HG02840 (cell line): ENCODE results near the gene TRMT2A.

Experiments used
- ATAC-seq: cut with Tn5 transposase; IDR thresholded peaks from one replicate; pipeline ENCODE4 v1.9.1; 2021; ENCODE audit warnings: mild to moderate bottlenecking, moderate library complexity, moderate number of reproducible peaks; ENCODE audit not compliant: unreplicated experiment, low FRiP score

Gene TRMT2A

GRCh38 chr22:20123366-20124082, 6.5 kb upstream of the TRMT2A start:
- ATAC-seq = no peak

- no peak for ATAC-seq
Measured at GRCh38 chr22:20121856-20122415, 4.9 kb upstream of the TRMT2A start.

DNA sequence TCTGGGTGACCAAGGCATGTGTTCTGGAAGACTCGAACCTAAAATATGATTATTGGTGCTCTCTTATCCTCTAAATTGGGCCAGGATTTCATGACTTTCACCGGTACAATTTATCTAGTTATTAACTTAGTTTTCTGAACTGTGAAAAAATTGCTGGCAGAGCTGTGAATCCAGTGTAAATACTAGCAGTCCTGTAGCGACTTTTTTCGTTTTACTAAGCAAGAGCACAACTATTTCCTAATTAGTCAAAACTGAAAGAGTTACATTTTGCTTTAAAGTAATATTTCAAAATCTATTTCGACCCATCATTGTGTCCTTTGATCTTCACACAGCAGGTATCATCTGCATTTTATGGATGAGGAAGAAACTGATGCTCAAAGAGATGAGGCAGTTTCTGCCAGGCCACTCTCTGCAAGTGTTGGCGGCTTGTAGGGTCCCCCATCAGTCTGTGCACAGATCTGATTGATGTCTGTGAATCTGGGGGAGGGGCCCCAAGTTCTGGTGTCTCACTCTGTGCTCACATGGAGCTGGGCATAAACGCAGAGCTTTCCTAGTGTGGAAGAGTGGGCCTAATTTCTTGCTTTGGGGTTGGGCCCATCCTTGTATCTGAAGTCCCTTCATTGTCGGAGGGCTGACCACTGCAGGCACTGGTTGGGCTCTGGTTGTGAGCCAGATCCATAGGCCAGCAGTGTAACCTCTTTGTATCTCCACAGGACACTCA, 1.4 kb upstream of the TRMT2A start:
- ATAC-seq = no peak

- ATAC-seq = peak; percentile 11
Measured at GRCh38 chr22:20117633-20118299, 740 bp upstream of the TRMT2A start.

GRCh38 chr22:20116376-20116950, 563 bp downstream of the TRMT2A start:
- no peak for ATAC-seq

- no peak for ATAC-seq
Measured at GRCh38 chr22:20115691-20116375, 1.2 kb downstream of the TRMT2A start, which contains the start of gene RANBP1. Gene RANBP1, plus strand, starts transcription at chr22:20116104. Its CDS starts 81 bp downstream, at chr22:20116185.

DNA sequence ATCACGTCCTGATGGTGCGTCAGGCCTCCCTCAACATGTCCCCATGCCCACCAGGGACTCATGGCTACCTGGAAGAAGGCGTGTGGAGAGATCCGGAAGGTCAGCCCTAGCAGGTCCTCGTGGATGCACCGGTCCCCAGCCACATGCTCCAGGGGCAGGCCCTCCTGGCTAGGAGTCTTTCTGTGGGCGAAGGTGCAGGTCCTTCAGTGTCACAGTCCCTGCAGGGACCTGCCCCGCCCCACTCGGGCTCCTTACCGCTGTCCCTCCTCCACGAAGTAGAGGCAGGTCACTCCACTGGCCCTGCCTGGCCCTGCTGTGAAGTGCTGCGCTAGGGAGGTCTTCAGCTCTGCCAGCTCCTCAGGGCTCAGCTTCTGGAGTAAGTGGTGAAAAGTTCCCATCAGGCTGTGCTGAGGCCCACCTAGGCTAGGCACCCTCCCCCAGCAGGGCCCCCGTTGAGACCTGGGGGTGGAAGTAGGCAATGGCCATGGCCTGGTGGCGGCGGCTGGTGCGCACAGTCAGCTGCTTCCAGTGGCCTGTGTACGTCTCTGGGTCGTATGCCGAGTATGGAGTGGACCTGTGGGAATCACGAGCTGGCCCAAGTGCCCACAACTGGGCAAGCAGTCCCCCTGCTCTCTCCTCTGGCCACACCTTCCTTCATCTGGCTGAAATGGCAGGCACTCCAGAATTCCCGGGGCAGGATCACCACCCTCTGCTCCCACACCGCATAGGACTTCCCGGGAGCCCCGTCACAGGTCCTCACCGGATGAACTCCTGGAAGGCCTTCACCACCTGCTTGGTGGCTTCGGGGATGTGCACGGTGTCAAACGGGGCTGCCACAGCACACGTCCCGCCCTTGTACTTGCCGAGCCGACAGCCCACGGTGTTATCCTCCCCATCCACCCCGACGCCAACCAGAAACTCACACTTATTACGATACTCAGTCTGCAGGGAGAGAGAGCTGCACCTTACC, 2.2 kb downstream of the TRMT2A start:
- ATAC-seq = no peak

- no peak for ATAC-seq
Measured at GRCh38 chr22:20113551-20114310, 3.3 kb downstream of the TRMT2A start.

DNA sequence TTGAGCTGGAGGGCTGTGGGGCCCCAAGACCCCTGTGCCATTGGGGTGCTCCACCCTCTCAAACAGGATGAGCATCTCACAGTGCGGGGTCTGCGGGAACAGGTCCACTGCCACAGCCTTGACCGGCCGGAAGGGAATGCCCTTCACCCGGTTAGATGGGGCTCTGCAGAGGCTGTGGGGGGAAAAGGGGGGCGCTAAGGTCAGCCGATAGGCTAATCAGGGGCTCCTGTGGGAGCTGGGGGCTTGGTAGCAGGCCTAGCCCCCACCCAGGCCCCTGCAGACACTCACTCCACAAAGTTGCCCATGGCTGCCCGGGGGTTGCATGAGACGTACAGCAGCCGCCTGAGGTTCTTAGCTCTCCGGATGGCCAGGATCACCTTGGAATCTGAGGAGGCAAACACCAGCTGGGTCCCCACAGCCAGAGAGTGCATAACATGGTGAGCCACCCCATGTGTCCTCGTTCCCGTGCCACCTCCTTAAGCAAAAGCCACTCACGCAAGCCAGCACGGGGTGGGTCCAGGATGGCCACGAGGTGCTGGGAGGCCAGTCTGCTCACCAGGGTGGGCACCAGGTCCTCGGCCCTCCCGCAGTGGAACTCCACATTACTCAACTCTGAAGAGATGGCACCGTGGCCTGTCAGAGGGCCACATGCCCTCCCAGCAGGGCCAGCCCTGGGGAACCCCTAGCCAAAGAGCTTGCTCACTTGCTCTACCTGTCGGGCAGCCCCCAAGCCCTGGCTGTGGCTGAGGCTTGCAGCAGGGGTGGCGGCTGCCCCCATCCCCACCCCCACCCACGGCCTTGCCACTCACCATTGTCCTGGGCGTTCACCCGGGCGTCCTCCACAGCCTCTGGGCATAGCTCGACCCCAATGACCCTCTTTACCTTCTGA, 4.2 kb downstream of the TRMT2A start:
- ATAC-seq = no peak

DNA sequence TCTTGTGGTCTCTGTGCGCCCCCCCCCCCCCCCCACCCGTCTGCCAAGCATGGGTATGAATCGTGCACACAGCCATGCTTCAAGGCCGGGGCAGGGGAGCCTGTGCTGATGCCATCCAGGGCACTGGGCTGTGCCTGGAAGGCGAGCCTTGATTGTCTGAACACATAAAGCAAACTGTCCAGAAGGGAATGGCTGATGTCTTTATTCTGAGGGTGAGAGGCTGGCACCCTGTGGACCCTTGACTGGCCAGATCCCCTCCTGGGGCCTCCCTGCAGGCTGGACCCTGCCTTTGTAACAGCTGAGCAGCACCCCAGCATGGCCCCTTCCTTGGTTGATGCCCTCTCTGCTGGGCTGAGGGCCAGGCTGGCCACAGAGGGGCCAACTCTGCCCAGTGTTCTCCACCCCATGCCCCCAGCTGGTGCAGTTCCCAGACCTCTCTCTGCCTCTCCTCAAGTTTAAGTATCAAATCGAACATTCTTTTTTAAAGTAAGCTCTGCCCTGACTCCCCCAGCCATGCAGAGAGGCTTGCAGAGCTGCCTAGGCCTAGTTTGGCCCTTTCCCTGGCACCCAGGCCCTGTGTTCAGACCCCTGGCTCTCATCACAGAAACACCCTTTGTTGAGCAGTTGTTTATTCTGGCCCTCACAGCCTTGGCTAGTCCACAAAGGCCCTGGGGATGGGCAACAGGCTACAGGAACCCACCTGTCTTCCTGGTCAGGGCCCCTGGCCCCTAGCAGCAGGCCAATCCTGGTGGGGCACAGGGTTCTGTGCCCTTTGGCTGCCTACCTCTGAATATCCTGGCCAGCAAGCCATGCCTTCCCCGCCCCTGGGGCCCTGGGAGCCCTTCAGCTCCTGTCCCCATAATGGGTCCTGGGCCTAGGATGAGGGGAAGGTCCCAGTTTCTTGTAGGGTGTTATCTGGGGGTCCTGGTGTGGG, 5.1 kb downstream of the TRMT2A start:
- no peak for ATAC-seq

- no peak for ATAC-seq
Measured at GRCh38 chr22:20111045-20111688, 5.9 kb downstream of the TRMT2A start.

DNA sequence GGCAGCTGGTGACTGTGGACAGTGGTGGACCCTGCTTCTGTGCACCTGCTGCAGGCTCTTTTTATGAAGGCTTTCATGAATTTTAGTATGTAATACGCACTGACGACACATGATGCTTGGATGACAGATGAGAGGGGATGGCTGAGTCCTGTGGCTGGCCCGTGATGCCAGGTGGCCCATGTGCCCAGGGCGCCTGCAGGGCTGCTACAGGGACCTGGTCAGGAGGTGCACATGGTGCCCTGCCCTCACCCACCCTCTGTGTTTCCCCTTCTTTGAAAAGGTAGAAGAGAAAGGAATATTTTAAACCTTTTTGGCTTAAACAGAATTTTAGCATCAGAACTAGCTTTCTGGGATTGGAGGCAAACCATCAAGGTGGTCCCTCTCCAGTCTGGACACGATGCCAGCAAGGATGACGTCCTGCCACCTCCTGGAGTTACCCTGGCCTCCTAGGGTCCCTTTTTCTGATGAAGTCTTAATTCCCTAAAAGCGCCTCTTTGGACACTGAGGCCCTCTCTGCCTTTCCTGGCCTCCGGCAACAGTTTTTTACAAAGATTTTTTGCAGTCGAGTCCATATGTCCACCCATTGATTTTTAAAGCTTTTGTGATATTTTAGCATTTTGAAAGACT, 6.6 kb downstream of the TRMT2A start:
- no peak for ATAC-seq

GRCh38 chr22:20109411-20110358, 7.3 kb downstream of the TRMT2A start:
- no peak for ATAC-seq

- ATAC-seq = no peak
Measured at GRCh38 chr22:20108757-20109230, 8.2 kb downstream of the TRMT2A start.
